DND-41 (cell line): Measurements from ENCODE around the gene EXTL1.

Source experiments
- ATAC-seq: fragments of 200-7000 bp; cut with Tn5 transposase; 3 replicates; pipeline ENCODE4 v1.9.1; 2021; ENCODE audit warnings: low read depth; ENCODE audit not compliant: insufficient read depth
- DNase-seq: peaks from one replicate; pipeline ENCODE4 v3.0.0-alpha.2; 2020
- H2AFZ ChIP-seq: 2 replicates; pipeline ENCODE4 v1.6.0; 2012; ENCODE audit warnings: low read depth, low read length
- H3K27ac ChIP-seq: 2 replicates; pipeline ENCODE4 v1.5.1; 2012; ENCODE audit warnings: low read length, inconsistent platforms
- H3K27me3 ChIP-seq: fragments of 200-600 bp; sonication (generic); 2 replicates; pipeline ENCODE4 v1.6.0; 2012; ENCODE audit warnings: low read length, mild to moderate bottlenecking, inconsistent platforms; ENCODE audit not compliant: insufficient read depth, poor library complexity
- H3K36me3 ChIP-seq: 2 replicates; pipeline ENCODE4 v1.5.1; 2012; ENCODE audit warnings: low read length, inconsistent platforms; ENCODE audit not compliant: insufficient read depth
- H3K4me1 ChIP-seq: 2 replicates; pipeline ENCODE4 v1.5.1; 2012; ENCODE audit warnings: mild to moderate bottlenecking, low read length; ENCODE audit not compliant: insufficient read depth
- H3K4me2 ChIP-seq: 2 replicates; pipeline ENCODE4 v1.6.0; 2012; ENCODE audit warnings: mild to moderate bottlenecking, moderate library complexity, low read length, inconsistent platforms; ENCODE audit not compliant: insufficient read depth
- H3K4me3 ChIP-seq, 2 experiments: fragments of 200-600 bp in 1 of 2; shearing (Covaris generic) in 1 of 2; 2 replicates each; pipeline ENCODE4 v1.5.1; 2012 to 2016; ENCODE audit warnings: inconsistent platforms in 2 of 2, low read length in 2 of 2, mild to moderate bottlenecking in 2 of 2, low read depth in 1 of 2, moderate library complexity in 1 of 2
- H3K79me2 ChIP-seq: 2 replicates; pipeline ENCODE4 v1.6.0; 2012; ENCODE audit warnings: low read length, inconsistent platforms; ENCODE audit not compliant: insufficient read depth
- H3K9ac ChIP-seq: 2 replicates; pipeline ENCODE4 v1.6.0; 2012; ENCODE audit warnings: low read depth, mild to moderate bottlenecking, inconsistent platforms, low read length, moderate library complexity
- H3K9me3 ChIP-seq: 2 replicates; pipeline ENCODE4 v1.5.1; 2012; ENCODE audit warnings: low read length, moderate library complexity, mild to moderate bottlenecking, inconsistent platforms; ENCODE audit not compliant: insufficient read depth, severe bottlenecking
- H4K20me1 ChIP-seq: 2 replicates; pipeline ENCODE4 v1.6.0; 2012; ENCODE audit warnings: low read length; ENCODE audit not compliant: insufficient read depth
- EZH2 ChIP-seq: IDR thresholded peaks from 3 replicates; pipeline ENCODE4 v1.6.1; 2012; ENCODE audit warnings: borderline replicate concordance, low read depth, mild to moderate bottlenecking, moderate library complexity, low read length, inconsistent platforms; ENCODE audit not compliant: severe bottlenecking
- TF ChIP-seq, protein P1 (sequence below): IDR thresholded peaks from 2 replicates; pipeline ENCODE4 v1.5.1; 2012; ENCODE audit warnings: borderline replicate concordance, low read length, moderate library complexity, mild to moderate bottlenecking; ENCODE audit not compliant: poor library complexity, severe bottlenecking; ENCODE audit errors: extremely low read depth

EXTL1 gene

DNA sequence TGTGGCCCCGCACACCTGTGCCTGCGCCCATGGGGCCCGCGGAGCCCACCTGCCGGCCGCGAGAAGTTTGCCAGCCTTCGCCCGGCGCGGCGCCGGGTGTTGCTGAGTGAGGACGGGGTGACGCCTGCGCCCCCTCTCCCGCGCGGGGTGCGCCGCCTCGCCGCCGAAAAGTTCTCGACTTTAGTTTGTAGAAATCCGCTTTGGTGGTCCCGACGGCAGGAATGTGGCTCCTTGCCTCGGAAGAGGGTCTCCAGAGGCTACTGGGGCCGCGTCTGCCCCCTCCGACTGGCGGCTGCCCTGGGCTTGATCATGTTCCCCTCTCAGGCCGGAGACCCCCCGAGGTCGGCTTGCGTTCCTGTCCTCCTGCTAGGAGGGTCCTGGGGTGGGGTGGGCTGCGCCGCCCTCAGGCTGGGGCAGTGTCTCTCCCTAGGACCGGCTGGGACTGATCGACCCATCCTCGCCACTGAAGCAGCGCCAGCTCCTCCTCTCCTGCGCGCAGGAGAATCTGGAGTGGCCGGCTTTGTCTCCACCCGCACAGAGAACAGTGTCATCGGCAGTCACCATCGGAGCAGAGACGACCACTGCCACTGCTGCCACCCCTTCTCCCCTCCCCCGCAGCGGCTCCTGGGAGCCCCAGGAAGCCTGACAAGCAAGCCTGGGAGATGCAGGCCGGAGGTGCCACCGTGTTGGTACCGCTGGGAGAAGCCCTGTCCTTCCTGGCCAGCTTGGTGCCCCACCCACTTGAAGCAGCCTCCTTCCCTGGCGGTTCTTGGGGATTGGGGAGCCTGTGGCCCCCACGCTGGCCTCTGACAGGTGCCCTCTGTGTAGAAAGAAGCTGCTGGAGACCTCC, 24.9 kb downstream of the EXTL1 start:
- Histone ChIP-seq H3K36me3 (no peaks in the 10 kb centered on the region), H3K9me3 (no peaks in the 10 kb centered on the region), H3K4me3 (no peak overlapping the region), H4K20me1 (no peaks in the 10 kb centered on the region), H3K4me1 (no peaks in the 10 kb centered on the region), H3K27ac (no peak overlapping the region), H3K79me2 (no peaks in the 10 kb centered on the region), H3K9ac (no peak overlapping the region), H3K27me3 (peaks cover 19% of the 10 kb centered on the region), H3K4me2 (no peak overlapping the region), H2AFZ (no peak overlapping the region)
- TF ChIP-seq, protein P1, sequence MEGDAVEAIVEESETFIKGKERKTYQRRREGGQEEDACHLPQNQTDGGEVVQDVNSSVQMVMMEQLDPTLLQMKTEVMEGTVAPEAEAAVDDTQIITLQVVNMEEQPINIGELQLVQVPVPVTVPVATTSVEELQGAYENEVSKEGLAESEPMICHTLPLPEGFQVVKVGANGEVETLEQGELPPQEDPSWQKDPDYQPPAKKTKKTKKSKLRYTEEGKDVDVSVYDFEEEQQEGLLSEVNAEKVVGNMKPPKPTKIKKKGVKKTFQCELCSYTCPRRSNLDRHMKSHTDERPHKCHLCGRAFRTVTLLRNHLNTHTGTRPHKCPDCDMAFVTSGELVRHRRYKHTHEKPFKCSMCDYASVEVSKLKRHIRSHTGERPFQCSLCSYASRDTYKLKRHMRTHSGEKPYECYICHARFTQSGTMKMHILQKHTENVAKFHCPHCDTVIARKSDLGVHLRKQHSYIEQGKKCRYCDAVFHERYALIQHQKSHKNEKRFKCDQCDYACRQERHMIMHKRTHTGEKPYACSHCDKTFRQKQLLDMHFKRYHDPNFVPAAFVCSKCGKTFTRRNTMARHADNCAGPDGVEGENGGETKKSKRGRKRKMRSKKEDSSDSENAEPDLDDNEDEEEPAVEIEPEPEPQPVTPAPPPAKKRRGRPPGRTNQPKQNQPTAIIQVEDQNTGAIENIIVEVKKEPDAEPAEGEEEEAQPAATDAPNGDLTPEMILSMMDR, result no peak
- no peak for TF ChIP-seq EZH2
- DNase-seq, result no peak
- no peak for ATAC-seq

DNA sequence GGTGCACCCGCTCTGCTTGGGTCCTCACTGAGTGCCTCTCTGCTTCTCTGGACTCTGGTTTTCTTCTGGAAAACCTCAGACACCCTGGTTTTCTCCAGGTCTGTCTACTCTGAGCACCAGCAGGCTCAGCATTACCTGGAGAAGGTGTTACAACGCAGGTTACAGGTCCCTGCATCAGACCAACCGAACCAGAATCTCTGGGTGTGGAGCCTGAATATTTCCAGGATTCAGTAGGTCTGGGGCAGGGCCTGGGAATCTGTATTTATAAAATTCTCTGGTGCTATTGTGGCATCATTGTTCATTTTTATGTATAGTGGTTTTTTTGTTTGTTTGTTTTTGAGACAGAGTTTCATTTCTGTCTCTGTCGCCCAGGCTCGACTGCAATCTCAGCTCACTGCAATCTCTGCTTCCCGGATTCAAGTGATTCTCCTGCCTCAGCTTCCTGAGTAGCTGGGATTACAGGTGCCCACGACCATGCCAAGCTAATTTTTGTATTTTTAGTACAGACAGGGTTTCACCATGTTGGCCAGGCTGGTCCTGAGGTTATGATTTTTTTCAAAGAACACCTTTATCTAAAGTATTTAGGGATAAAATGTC, 25.8 kb downstream of the EXTL1 start:
- no peak for TF ChIP-seq EZH2
- TF ChIP-seq, protein P1, result no peak
- peaks cover 16% of the 10 kb centered on the region for H3K27me3 ChIP-seq

DNA sequence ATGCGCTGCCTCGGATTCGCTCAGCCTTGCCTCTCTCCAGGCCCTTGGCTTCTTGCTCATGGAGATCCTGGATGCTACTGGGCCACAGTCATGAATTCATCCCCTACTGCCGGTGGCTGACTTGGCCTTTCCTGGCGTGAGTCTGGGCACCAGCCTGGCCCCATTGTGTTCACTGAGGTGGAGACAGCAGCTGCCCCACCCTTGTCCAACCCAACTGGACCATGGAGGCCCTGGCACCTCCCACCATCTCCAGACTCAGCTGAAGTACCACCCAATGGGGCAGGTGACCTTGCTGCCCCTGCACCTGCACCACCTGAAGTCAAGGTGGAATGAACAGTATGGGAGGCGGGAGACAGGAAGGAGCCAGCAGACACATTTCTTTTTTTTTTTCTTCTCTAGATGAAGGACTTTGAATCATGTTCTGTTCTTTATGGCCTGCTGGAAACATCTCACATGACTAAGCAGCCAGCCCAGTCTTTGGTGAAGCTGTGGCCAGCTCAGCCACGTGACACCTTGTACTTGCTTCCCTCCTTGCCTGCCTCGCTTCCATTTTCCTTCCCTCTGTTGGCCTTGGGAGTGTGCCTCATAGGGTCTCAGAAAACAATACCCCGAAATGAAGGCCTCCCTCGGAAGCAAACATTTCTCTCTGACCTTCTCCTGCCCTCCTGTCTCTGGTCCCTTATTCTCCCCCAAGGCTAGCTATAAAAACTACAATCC, 28.1 kb downstream of the EXTL1 start:
- peaks cover 26% of the 10 kb centered on the region for H3K27me3 ChIP-seq

More for the DNA sequence above, 25.8 kb downstream of the EXTL1 start:
- Histone ChIP-seq H3K79me2 (no peaks in the 10 kb centered on the region), H3K4me2 (no peak overlapping the region), H3K9ac (no peak overlapping the region), H3K9me3 (no peaks in the 10 kb centered on the region), H2AFZ (no peak overlapping the region), H4K20me1 (no peaks in the 10 kb centered on the region), H3K4me3 (no peak overlapping the region), H3K4me1 (no peaks in the 10 kb centered on the region), H3K27ac (no peak overlapping the region), H3K36me3 (no peaks in the 10 kb centered on the region)
- ATAC-seq, result no peak
- DNase-seq, result no peak

More for the DNA sequence above, 28.1 kb downstream of the EXTL1 start:
- Histone ChIP-seq H3K9me3 (no peaks in the 10 kb centered on the region), H2AFZ (no peak overlapping the region), H3K36me3 (no peaks in the 10 kb centered on the region), H3K4me1 (no peaks in the 10 kb centered on the region), H4K20me1 (no peaks in the 10 kb centered on the region), H3K4me3 (no peak overlapping the region), H3K4me2 (no peak overlapping the region), H3K79me2 (no peaks in the 10 kb centered on the region), H3K27ac (no peak overlapping the region), H3K9ac (no peak overlapping the region)
- ATAC-seq, result no peak
- TF ChIP-seq EZH2, result no peak
- TF ChIP-seq, protein P1, result no peak
- DNase-seq, result no peak
